Activated CD4-positive, alpha-beta T cell treated with anti-CD3 and anti-CD28 coated beads for 1 hour (primary cell): ENCODE data around the gene NOP53.
"Not testable (repeated sequence)": the region's sequence is repeated elsewhere in the genome, so short reads cannot be mapped to it uniquely, and the experiment has no call there.

ENCODE experiments used
- DNase-seq: peaks from one replicate; pipeline ENCODE4 v3.0.0-alpha.2; 2020

NOP53 gene

GRCh38 chr19:47718415-47719046, 26.8 kb upstream of the NOP53 start:
- DNase-seq, result not testable (repeated sequence)

GRCh38 chr19:47719047-47719859, 26.1 kb upstream of the NOP53 start:
- no peak for DNase-seq

- no peak for DNase-seq
These were observed 24.5 kb upstream of the NOP53 start for GRCh38 chr19:47720669-47721422.

GRCh38 chr19:47723581-47723940, 21.8 kb upstream of the NOP53 start:
- DNase-seq, result no peak

- no peak for DNase-seq
These were observed 19.5 kb upstream of the NOP53 start for GRCh38 chr19:47725759-47726401.

GRCh38 chr19:47726467-47726866, 18.9 kb upstream of the NOP53 start:
- DNase-seq, result no peak

- not testable (repeated sequence) for DNase-seq
These were observed 17.1 kb upstream of the NOP53 start for GRCh38 chr19:47728295-47728694.

GRCh38 chr19:47729468-47729798, 15.9 kb upstream of the NOP53 start:
- DNase-seq, result no peak

GRCh38 chr19:47729799-47730520, 15.4 kb upstream of the NOP53 start:
- DNase-seq, result no peak

GRCh38 chr19:47730521-47730889, 14.8 kb upstream of the NOP53 start:
- DNase-seq, result no peak

GRCh38 chr19:47730910-47731309, 14.4 kb upstream of the NOP53 start:
- no peak for DNase-seq

GRCh38 chr19:47735131-47735530, 10.2 kb upstream of the NOP53 start:
- DNase-seq, result no peak

- no peak for DNase-seq
These were observed 4.4 kb upstream of the NOP53 start for GRCh38 chr19:47740866-47741519.

- DNase-seq, result no peak
These were observed 3.7 kb upstream of the NOP53 start for GRCh38 chr19:47741544-47742140.

GRCh38 chr19:47742634-47743033, 2.7 kb upstream of the NOP53 start:
- DNase-seq, result no peak

- DNase-seq, result not testable (repeated sequence)
These were observed 783 bp downstream of the NOP53 start for GRCh38 chr19:47746129-47746528.

GRCh38 chr19:47749326-47749725, 4.0 kb downstream of the NOP53 start:
- no peak for DNase-seq

- DNase-seq, result no peak
These were observed 5.4 kb downstream of the NOP53 start for GRCh38 chr19:47750752-47751151.

- no peak for DNase-seq
These were observed 7.3 kb downstream of the NOP53 start for GRCh38 chr19:47752440-47753211.

- no peak for DNase-seq
These were observed 9.1 kb downstream of the NOP53 start for GRCh38 chr19:47754206-47755064.
